Keratinocyte (primary cell): ENCODE results near the gene C11orf65. TPM values are rescaled to one million over a fixed set of nuclear protein-coding genes. Genes with fewer than 3 reads are reported as not detected.
A peak's percentile ranks its signal among the peaks of the same experiment; 100 is the strongest.
"Not testable (repeated sequence)": the region's sequence is repeated elsewhere in the genome, so short reads cannot be mapped to it uniquely, and the experiment has no call there.

Source experiments
- DNase-seq: peaks from one replicate; pipeline ENCODE4 v3.0.0-alpha.2; 2011; ENCODE audit warnings: low read depth, missing footprints, low spot score
- FAIRE-seq: peaks from 2 replicates; lab custom pipeline; 2011; peaks lifted over from hg19 to GRCh38; lab: Jason Lieb, UNC
- H2AFZ ChIP-seq: 2 replicates; pipeline ENCODE4 v1.6.0; 2012; ENCODE audit warnings: low read length, control low read depth, inconsistent platforms; ENCODE audit not compliant: control insufficient read depth
- H3K27ac ChIP-seq: 2 replicates; pipeline ENCODE4 v1.5.1; 2011; ENCODE audit warnings: low read length; ENCODE audit not compliant: control insufficient read depth, insufficient read depth
- H3K27me3 ChIP-seq: 3 replicates; pipeline ENCODE4 v1.6.0; 2011; ENCODE audit warnings: low read length; ENCODE audit not compliant: control insufficient read depth, insufficient read depth; ENCODE audit errors: extremely low read depth
- H3K36me3 ChIP-seq, 2 experiments: 2 replicates in 1 of 2; 3 replicates in 1 of 2; pipeline ENCODE4 v1.5.1; 2011; ENCODE audit warnings: low read length in 2 of 2, mild to moderate bottlenecking in 1 of 2; ENCODE audit not compliant: control insufficient read depth in 2 of 2, insufficient read depth in 2 of 2; ENCODE audit errors: extremely low read depth in 1 of 2
- H3K4me1 ChIP-seq: 3 replicates; pipeline ENCODE4 v1.5.1; 2011; ENCODE audit warnings: low read length; ENCODE audit not compliant: control insufficient read depth, insufficient read depth; ENCODE audit errors: extremely low read depth
- H3K4me2 ChIP-seq: 3 replicates; pipeline ENCODE4 v1.6.0; 2011; ENCODE audit warnings: low read depth, low read length; ENCODE audit not compliant: control insufficient read depth, insufficient read depth; ENCODE audit errors: extremely low read depth
- H3K4me3 ChIP-seq, 3 experiments: fragments of 200-600 bp in 1 of 3; sonication (generic) in 1 of 3; 2 replicates in 2 of 3; 3 replicates in 1 of 3; pipeline ENCODE4 v1.5.1; 2011 to 2016; ENCODE audit warnings: low read length in 3 of 3, mild to moderate bottlenecking in 3 of 3, control low read depth in 2 of 3, inconsistent platforms in 1 of 3, low read depth in 1 of 3, mixed read lengths in 1 of 3, mixed run types in 1 of 3, moderate library complexity in 1 of 3; ENCODE audit not compliant: control insufficient read depth in 2 of 3, insufficient read depth in 2 of 3; ENCODE audit errors: extremely low read depth in 1 of 3
- H3K79me2 ChIP-seq: 2 replicates; pipeline ENCODE4 v1.6.0; 2012; ENCODE audit warnings: low read length; ENCODE audit not compliant: control insufficient read depth, insufficient read depth
- H3K9ac ChIP-seq: 3 replicates; pipeline ENCODE4 v1.6.0; 2011; ENCODE audit warnings: low read length; ENCODE audit not compliant: control insufficient read depth, insufficient read depth; ENCODE audit errors: extremely low read depth
- H3K9me1 ChIP-seq: 3 replicates; pipeline ENCODE4 v1.6.0; 2011; ENCODE audit warnings: low read length; ENCODE audit not compliant: control insufficient read depth, insufficient read depth; ENCODE audit errors: extremely low read depth
- H3K9me3 ChIP-seq: 2 replicates; pipeline ENCODE4 v1.5.1; 2012; ENCODE audit warnings: low read depth, low read length; ENCODE audit not compliant: control insufficient read depth
- H4K20me1 ChIP-seq: 3 replicates; pipeline ENCODE4 v1.6.0; 2011; ENCODE audit warnings: low read length; ENCODE audit not compliant: control insufficient read depth, insufficient read depth; ENCODE audit errors: extremely low read depth
- CTCF ChIP-seq, 3 experiments: IDR thresholded peaks in 1 of 3; conservative IDR thresholded peaks in 1 of 3; optimal IDR thresholded peaks in 1 of 3; 2 replicates in 2 of 3; 3 replicates in 1 of 3; pipeline versions ENCODE3 to v1.5.1; 2011; ENCODE audit warnings: low read length in 3 of 3, mild to moderate bottlenecking in 3 of 3, moderate library complexity in 2 of 3, control low read depth in 1 of 3, inconsistent platforms in 1 of 3; ENCODE audit not compliant: insufficient read depth in 2 of 3; ENCODE audit errors: extremely low read depth in 1 of 3
- EZH2 ChIP-seq: IDR thresholded peaks from one replicate; pipeline ENCODE4 v1.6.1; 2012; ENCODE audit warnings: inconsistent platforms, mild to moderate bottlenecking, low read length, moderate library complexity
- dilution Hi-C: fragments of 300-500 bp; cut with MboI; formaldehyde crosslinking; loops from one replicate; pipeline ENCODE4 v1.7.0; 2020; ENCODE audit warnings: low sequenced_read_pairs; ENCODE audit not compliant: extremely low pct_ligation_motif_present
- polyA plus RNA-seq, 5 experiments: library from polyadenylated mRNA; depleted of rRNA in 3 of 5; stranded (reverse) in 3 of 5; stranded (forward) in 1 of 5; unstranded in 1 of 5; fragments of >200 nt; gene quantifications; 1 replicate in 1 of 5; 2 replicates in 3 of 5; 3 replicates in 1 of 5; pipeline versions ENCODE4 v1.2.1 to v1.2.3, GENCODE V29; 2011 to 2012; ENCODE audit warnings: missing spikeins in 2 of 5, low read depth in 1 of 5, low replicate concordance in 1 of 5

C11orf65 gene
- polyA plus RNA-seq, 1 donor (not counting 4 experiments of a cell fraction or from before 2014, with no cell fraction given): 0.83 TPM

GRCh38 chr11:108388576-108388975, 78.8 kb downstream of the C11orf65 start:
- H3K4me1 ChIP-seq: no peaks in the 10 kb centered on the region
- H3K27me3 ChIP-seq: no peaks in the 10 kb centered on the region
- no peaks in the 10 kb centered on the region for H3K9me1 ChIP-seq
- H3K79me2 ChIP-seq: no peaks in the 10 kb centered on the region
- DNase-seq: no peak
- dilution Hi-C loops: no loop called here
- no peak overlapping the region for H2AFZ ChIP-seq
- FAIRE-seq: no peak
- TF ChIP-seq EZH2: no peak
- no peak for TF ChIP-seq CTCF (optimal IDR thresholded peaks at IDR 0.05 in 1 of 3, IDR thresholded peaks at IDR 0.05 in 1 of 3, conservative IDR thresholded peaks at IDR 0.05 in 1 of 3; ENCODE audit: extremely low read depth in 1 of 3, insufficient read depth in 2 of 3, low read length in 3 of 3)
- no peaks in the 10 kb centered on the region for H3K36me3 ChIP-seq
- H3K4me2 ChIP-seq: no peak overlapping the region
- no peaks in the 10 kb centered on the region for H4K20me1 ChIP-seq
- no peak overlapping the region for H3K27ac ChIP-seq
- H3K9me3 ChIP-seq: no peaks in the 10 kb centered on the region
- no peak overlapping the region for H3K9ac ChIP-seq
- no peak overlapping the region for H3K4me3 ChIP-seq

- not testable (repeated sequence) for H3K4me1 ChIP-seq, FAIRE-seq
These were observed 93.8 kb downstream of the C11orf65 start for GRCh38 chr11:108373505-108373904.

GRCh38 chr11:108370990-108371389, 96.3 kb downstream of the C11orf65 start:
- Histone ChIP-seq H3K4me3 (no peak overlapping the region), H3K9ac (no peak overlapping the region), H3K27me3 (no peaks in the 10 kb centered on the region), H3K9me3 (no peaks in the 10 kb centered on the region), H3K4me1 (no peaks in the 10 kb centered on the region), H3K36me3 (peaks cover 0 to 1% of the 10 kb centered on the region in 2 experiments), H3K4me2 (no peak overlapping the region), H4K20me1 (no peaks in the 10 kb centered on the region), H3K79me2 (no peaks in the 10 kb centered on the region), H2AFZ (no peak overlapping the region), H3K9me1 (no peaks in the 10 kb centered on the region), H3K27ac (no peak overlapping the region)
- TF ChIP-seq EZH2 (no peak), CTCF (optimal IDR thresholded peaks at IDR 0.05 in 1 of 3, IDR thresholded peaks at IDR 0.05 in 1 of 3, conservative IDR thresholded peaks at IDR 0.05 in 1 of 3; ENCODE audit: extremely low read depth in 1 of 3, insufficient read depth in 2 of 3, low read length in 3 of 3) (no peak)
- no peak for DNase-seq
- dilution Hi-C loops: no loop called here
- peak; percentile 43 for FAIRE-seq

More at GRCh38 chr11:108373505-108373904, 93.8 kb downstream of the C11orf65 start:
- H4K20me1 ChIP-seq, H2AFZ ChIP-seq, H3K4me3 ChIP-seq, H3K27me3 ChIP-seq, DNase-seq, H3K9me1 ChIP-seq, H3K36me3 ChIP-seq, H3K79me2 ChIP-seq, H3K9me3 ChIP-seq, H3K4me2 ChIP-seq, dilution Hi-C loops, H3K27ac ChIP-seq, H3K9ac ChIP-seq: not testable (repeated sequence)
